HepG2 (cell line): ENCODE data around the gene PLS1. TPM values are rescaled to one million over a fixed set of nuclear protein-coding genes. Genes with fewer than 3 reads are reported as not detected.

Experiments used
- ATAC-seq: fragments of 200-7000 bp; cut with Tn5 transposase; 3 replicates; pipeline ENCODE4 v1.9.1; 2020; ENCODE audit warnings: mild to moderate bottlenecking, moderate library complexity
- BruUV-seq: library from RNA; stranded (reverse); fragments of 400-500 nt; replicated peaks from 2 replicates; lab custom pipeline; 2021; lab: Mats Ljungman, UMichigan
- CTCF ChIA-PET: fragments of 300-600 bp; formaldehyde crosslinking; extraction: SDS; loops from one replicate; lab custom pipeline; 2021; ENCODE audit warnings: low total read pairs, inconsistent platforms, low intra/inter-chr PET ratio; lab: Yijun Ruan, JAX
- POLR2A ChIA-PET: fragments of 350-600 bp; sonication (Branson Sonifier 250); formaldehyde crosslinking; loops from one replicate; lab custom pipeline; 2020; ENCODE audit warnings: antibody characterized with exemption, inconsistent platforms; lab: Yijun Ruan, JAX
- DNase-seq: peaks from one replicate; pipeline ENCODE4 v3.0.0-alpha.2; 2015; ENCODE audit warnings: low spot score
- FAIRE-seq: peaks from 3 replicates; lab custom pipeline; 2011; peaks lifted over from hg19 to GRCh38; lab: Jason Lieb, UNC
- H2AFZ ChIP-seq: one replicate; pipeline ENCODE4 v1.6.1; 2011; ENCODE audit warnings: low read length, inconsistent platforms
- H3K27ac ChIP-seq: fragments of 300-600 bp; 3 replicates; pipeline ENCODE4 v1.8.0; 2011; ENCODE audit warnings: mixed run types, mild to moderate bottlenecking, mixed read lengths, low read length, inconsistent platforms; ENCODE audit not compliant: insufficient read depth; ENCODE audit errors: extremely low read length
- H3K27me3 ChIP-seq, 2 experiments: fragments of 200-600 bp in 1 of 2; 2 replicates in 1 of 2; 3 replicates in 1 of 2; pipeline versions ENCODE4 v1.6.0 to v1.8.0; 2011; ENCODE audit warnings: low read length in 2 of 2, mild to moderate bottlenecking in 2 of 2, moderate library complexity in 2 of 2, inconsistent platforms in 1 of 2; ENCODE audit not compliant: insufficient read depth in 2 of 2, control insufficient read depth in 1 of 2
- H3K36me3 ChIP-seq, 2 experiments: fragments of 200-600 bp in 1 of 2; replicated peaks in 1 of 2; 2 replicates in 1 of 2; 3 replicates in 1 of 2; pipeline versions ENCODE4 v1.5.1 to v1.8.0; 2011; ENCODE audit warnings: low read length in 2 of 2, inconsistent platforms in 1 of 2; ENCODE audit not compliant: insufficient read depth in 2 of 2, control insufficient read depth in 1 of 2
- H3K4me1 ChIP-seq: 2 replicates; pipeline ENCODE4 v1.5.1; 2012; ENCODE audit warnings: low read length, inconsistent platforms; ENCODE audit not compliant: insufficient read depth
- H3K4me2 ChIP-seq: 2 replicates; pipeline ENCODE4 v1.6.0; 2011; ENCODE audit warnings: low read depth, low read length, inconsistent platforms
- H3K4me3 ChIP-seq, 3 experiments: fragments of 200-600 bp in 1 of 3; sonication (generic), shearing (Covaris generic) in 1 of 3; replicated peaks in 1 of 3; 2 replicates each; pipeline ENCODE4 v1.5.1; 2011 to 2016; ENCODE audit warnings: low read length in 3 of 3, inconsistent platforms in 2 of 3, low read depth in 2 of 3, mild to moderate bottlenecking in 2 of 3, control low read depth in 1 of 3, mixed read lengths in 1 of 3; ENCODE audit not compliant: insufficient read depth in 1 of 3
- H3K79me2 ChIP-seq: one replicate; pipeline ENCODE4 v1.6.1; 2011; ENCODE audit warnings: low read length, inconsistent platforms; ENCODE audit not compliant: insufficient read depth
- H3K9ac ChIP-seq: 2 replicates; pipeline ENCODE4 v1.6.0; 2011; ENCODE audit warnings: mild to moderate bottlenecking, low read depth, low read length, inconsistent platforms; ENCODE audit not compliant: insufficient read depth
- H3K9me3 ChIP-seq: 2 replicates; pipeline ENCODE4 v1.5.1; 2012; ENCODE audit warnings: mild to moderate bottlenecking, low read length
- H4K20me1 ChIP-seq: 2 replicates; pipeline ENCODE4 v1.6.0; 2011; ENCODE audit warnings: inconsistent platforms, mild to moderate bottlenecking, low read length, moderate library complexity; ENCODE audit not compliant: insufficient read depth
- CENPT ChIP-seq: sonication (generic); formaldehyde crosslinking; IDR thresholded peaks from 2 replicates; pipeline ENCODE4 v1.8.0; 2022; ENCODE audit warnings: low read depth, mild to moderate bottlenecking, moderate library complexity, missing genetic modification reagents
- KLF9 ChIP-seq: IDR thresholded peaks from 2 replicates; pipeline ENCODE4 v1.6.1; 2016; ENCODE audit warnings: low read depth
- SNAPC2 ChIP-seq: sonication (generic); formaldehyde crosslinking; IDR thresholded peaks from 2 replicates; pipeline ENCODE4 v1.8.1; 2022; ENCODE audit warnings: mild to moderate bottlenecking, missing genetic modification reagents
- TARDBP ChIP-seq: sonication (generic); formaldehyde crosslinking; IDR thresholded peaks from 2 replicates; pipeline ENCODE4 v1.8.0; 2022; ENCODE audit warnings: mild to moderate bottlenecking, missing genetic modification reagents
- WIZ ChIP-seq: sonication (generic); formaldehyde crosslinking; IDR thresholded peaks from 2 replicates; pipeline ENCODE4 v1.5.1; 2020; ENCODE audit warnings: mild to moderate bottlenecking, missing genetic modification reagents
- YEATS2 ChIP-seq: sonication (generic); formaldehyde crosslinking; IDR thresholded peaks from 2 replicates; pipeline ENCODE4 v1.4.0; 2020; ENCODE audit warnings: missing genetic modification reagents, borderline replicate concordance
- ZNF430 ChIP-seq: sonication (generic); formaldehyde crosslinking; IDR thresholded peaks from 2 replicates; pipeline ENCODE4 v1.9.0; 2021; ENCODE audit warnings: mild to moderate bottlenecking, missing genetic modification reagents
- ZNF460 ChIP-seq: sonication (generic); formaldehyde crosslinking; IDR thresholded peaks from 2 replicates; pipeline ENCODE4 v1.5.1; 2020; ENCODE audit warnings: missing genetic modification reagents, mild to moderate bottlenecking, borderline replicate concordance
- in situ Hi-C: cut with HindIII; loops from 2 replicates; pipeline ENCODE4 v1.10.0; 2017; ENCODE audit warnings: low pct_unique_long_range_greater_than_20kb; ENCODE audit not compliant: extremely low pct_ligation_motif_present
- intact Hi-C: fragments of 100-400 bp; cut with micrococcal nuclease; formaldehyde crosslinking; loops from one replicate; pipeline ENCODE4 v1.10.0; 2022; ENCODE audit not compliant: unreplicated experiment
- polyA plus RNA-seq, 8 experiments: library from polyadenylated mRNA; depleted of rRNA in 3 of 8; stranded (reverse) in 7 of 8; unstranded in 1 of 8; fragments of >200 nt; fragmentation: Illumina TruSeq in 4 of 8; extraction: Trizol in 4 of 8; gene quantifications; 2 replicates each; pipeline versions ENCODE4 v1.2.1 to v1.2.3, GENCODE V29; 2011 to 2016; ENCODE audit warnings: low read depth in 4 of 8, missing spikeins in 1 of 8, mixed read lengths in 1 of 8; ENCODE audit not compliant: insufficient read depth in 1 of 8
- total RNA-seq, 5 experiments: library from RNA; depleted of rRNA; stranded (reverse); fragments of >200 nt; fragmentation: Illumina TruSeq; extraction: Trizol; gene quantifications; 2 replicates each; pipeline ENCODE4 v1.2.3, GENCODE V29; 2016; ENCODE audit warnings: low read depth in 1 of 5
- TF ChIP-seq, protein P1 (sequence below): sonication (generic); formaldehyde crosslinking; IDR thresholded peaks from 2 replicates; pipeline ENCODE4 v1.5.0; 2020; ENCODE audit warnings: mild to moderate bottlenecking, missing genetic modification reagents, borderline replicate concordance

The PLS1 gene
- total and polyA plus RNA-seq, 2 of the 13 experiments (the other 11 are each of a cell fraction or from before 2014, with no cell fraction given): 11.2 to 21.1 TPM

DNA sequence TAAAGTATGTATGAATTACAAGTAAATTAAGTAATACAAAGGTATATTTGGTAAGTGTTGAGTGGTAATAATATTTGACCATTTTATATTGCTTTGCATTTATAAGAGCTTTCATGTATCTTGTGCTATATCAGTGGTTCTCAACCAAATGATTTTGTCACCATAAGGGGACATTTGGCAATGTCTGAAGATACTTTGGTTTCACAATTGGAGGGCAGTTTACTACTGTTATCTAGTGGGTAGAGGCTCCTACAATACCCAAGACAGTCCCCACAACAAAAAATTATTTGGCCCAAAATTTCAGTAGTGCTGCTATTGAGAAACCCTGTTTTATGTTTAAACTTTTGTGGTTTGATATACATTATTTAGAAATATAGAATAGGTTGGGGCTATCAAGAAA lies 142.2 kb downstream of the PLS1 start:
- Histone ChIP-seq H3K9ac (no peak overlapping the region), H3K79me2 (no peaks in the 10 kb centered on the region), H3K4me1 (no peaks in the 10 kb centered on the region), H3K9me3 (no peaks in the 10 kb centered on the region), H3K27ac (no peak overlapping the region), H3K4me3 (no peak overlapping the region), H3K27me3 (no peaks in the 10 kb centered on the region), H2AFZ (no peak overlapping the region), H4K20me1 (no peaks in the 10 kb centered on the region), H3K4me2 (no peak overlapping the region), H3K36me3 (no peaks in the 10 kb centered on the region)
- CTCF ChIA-PET: no interaction called here
- in situ Hi-C loops: no loop called here
- POLR2A ChIA-PET: no interaction called here
- FAIRE-seq (no peak), DNase-seq (no peak), ATAC-seq (no peak)
- intact Hi-C loops: no loop called here
- TF ChIP-seq SNAPC2: no peak
- TF ChIP-seq ZNF460 (CRISPR knock-in tag): no peak
- no peak for TF ChIP-seq ZNF430 (CRISPR knock-in tag)
- no peak for TF ChIP-seq TARDBP (CRISPR knock-in tag)
- no peak for TF ChIP-seq CENPT (CRISPR knock-in tag)
- TF ChIP-seq KLF9 (CRISPR knock-in tag): no peak
- TF ChIP-seq YEATS2 (CRISPR knock-in tag): no peak
- TF ChIP-seq WIZ (CRISPR knock-in tag): no peak
- TF ChIP-seq, protein P1, sequence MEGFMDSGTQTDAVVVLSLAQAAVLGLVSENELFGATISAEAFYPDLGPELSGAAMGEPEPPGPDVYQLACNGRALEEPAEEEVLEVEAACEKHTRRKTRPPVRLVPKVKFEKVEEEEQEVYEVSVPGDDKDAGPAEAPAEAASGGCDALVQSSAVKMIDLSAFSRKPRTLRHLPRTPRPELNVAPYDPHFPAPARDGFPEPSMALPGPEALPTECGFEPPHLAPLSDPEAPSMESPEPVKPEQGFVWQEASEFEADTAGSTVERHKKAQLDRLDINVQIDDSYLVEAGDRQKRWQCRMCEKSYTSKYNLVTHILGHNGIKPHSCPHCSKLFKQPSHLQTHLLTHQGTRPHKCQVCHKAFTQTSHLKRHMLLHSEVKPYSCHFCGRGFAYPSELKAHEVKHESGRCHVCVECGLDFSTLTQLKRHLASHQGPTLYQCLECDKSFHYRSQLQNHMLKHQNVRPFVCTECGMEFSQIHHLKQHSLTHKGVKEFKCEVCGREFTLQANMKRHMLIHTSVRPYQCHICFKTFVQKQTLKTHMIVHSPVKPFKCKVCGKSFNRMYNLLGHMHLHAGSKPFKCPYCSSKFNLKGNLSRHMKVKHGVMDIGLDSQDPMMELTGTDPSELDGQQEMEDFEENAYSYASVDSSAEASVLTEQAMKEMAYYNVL (CRISPR knock-in tag): no peak
- no TSS peak for BruUV-seq
